ENCODE results near the gene GSTCD.

DNA sequence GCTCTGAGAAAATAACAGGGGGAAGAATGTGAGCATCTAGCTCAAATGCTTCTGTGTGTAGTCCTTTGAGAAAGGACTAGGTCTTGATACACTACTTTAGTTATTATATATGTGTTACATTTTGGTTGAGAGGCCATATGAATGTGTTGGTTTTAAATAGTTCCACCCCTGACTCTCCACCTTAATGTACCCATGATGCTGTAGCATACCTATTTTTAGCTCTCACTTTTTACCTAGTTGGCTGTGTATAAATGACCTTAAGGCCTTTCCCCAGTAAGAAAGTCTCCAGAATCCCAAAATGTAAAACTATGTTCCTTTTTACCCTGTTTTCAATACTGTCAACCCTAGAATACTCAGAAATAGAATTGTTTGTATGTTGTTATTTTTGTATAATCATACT is 166.6 kb downstream of the GSTCD start:
- TF ChIP-seq, protein P1, sequence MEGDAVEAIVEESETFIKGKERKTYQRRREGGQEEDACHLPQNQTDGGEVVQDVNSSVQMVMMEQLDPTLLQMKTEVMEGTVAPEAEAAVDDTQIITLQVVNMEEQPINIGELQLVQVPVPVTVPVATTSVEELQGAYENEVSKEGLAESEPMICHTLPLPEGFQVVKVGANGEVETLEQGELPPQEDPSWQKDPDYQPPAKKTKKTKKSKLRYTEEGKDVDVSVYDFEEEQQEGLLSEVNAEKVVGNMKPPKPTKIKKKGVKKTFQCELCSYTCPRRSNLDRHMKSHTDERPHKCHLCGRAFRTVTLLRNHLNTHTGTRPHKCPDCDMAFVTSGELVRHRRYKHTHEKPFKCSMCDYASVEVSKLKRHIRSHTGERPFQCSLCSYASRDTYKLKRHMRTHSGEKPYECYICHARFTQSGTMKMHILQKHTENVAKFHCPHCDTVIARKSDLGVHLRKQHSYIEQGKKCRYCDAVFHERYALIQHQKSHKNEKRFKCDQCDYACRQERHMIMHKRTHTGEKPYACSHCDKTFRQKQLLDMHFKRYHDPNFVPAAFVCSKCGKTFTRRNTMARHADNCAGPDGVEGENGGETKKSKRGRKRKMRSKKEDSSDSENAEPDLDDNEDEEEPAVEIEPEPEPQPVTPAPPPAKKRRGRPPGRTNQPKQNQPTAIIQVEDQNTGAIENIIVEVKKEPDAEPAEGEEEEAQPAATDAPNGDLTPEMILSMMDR (conservative IDR thresholded peaks at IDR 0.05 in 1 of 2, IDR thresholded peaks at IDR 0.05 in 1 of 2; ENCODE audit: low read depth in 1 of 2, low read length in 2 of 2), result no peak
- TF ChIP-seq EZH2 (IDR thresholded peaks at IDR 0.05; ENCODE audit: low read length, missing control alignments), result no peak

All from fibroblast of lung (primary cell).